Aorta (tissue), 5 donors: ENCODE data around the gene MTA3. TPM values are rescaled to one million over a fixed set of nuclear protein-coding genes. Genes with fewer than 3 reads are reported as not detected.
"Not testable (repeated sequence)": the region's sequence is repeated elsewhere in the genome, so short reads cannot be mapped to it uniquely, and the experiment has no call there.

Source experiments
- ATAC-seq: fragments of 200-7000 bp; cut with Tn5 transposase; one replicate; pipeline ENCODE4 v1.9.1; 2022; ENCODE audit warnings: moderate library complexity; ENCODE audit not compliant: low FRiP score
- DNase-seq, 2 donors: peaks; one replicate each; pipeline ENCODE4 v3.0.0-alpha.2; 2020
- H3K27ac ChIP-seq, 2 donors: one replicate each; pipeline ENCODE4 v1.5.1; 2013; ENCODE audit warnings: low read length in 2 of 2, mild to moderate bottlenecking in 2 of 2, moderate library complexity in 2 of 2, control low read depth in 1 of 2, inconsistent platforms in 1 of 2, low read depth in 1 of 2
- H3K27me3 ChIP-seq, 2 donors: one replicate each; pipeline ENCODE4 v1.6.1; 2013; ENCODE audit warnings: control low read depth in 1 of 2, low read length in 1 of 2, mild to moderate bottlenecking in 1 of 2, moderate library complexity in 1 of 2; ENCODE audit not compliant: insufficient read depth in 2 of 2, control insufficient read depth in 1 of 2
- H3K36me3 ChIP-seq, 2 donors: one replicate each; pipeline ENCODE4 v1.6.1; 2013; ENCODE audit warnings: control low read depth in 1 of 2, low read length in 1 of 2, mild to moderate bottlenecking in 1 of 2; ENCODE audit not compliant: insufficient read depth in 2 of 2, control insufficient read depth in 1 of 2
- H3K4me1 ChIP-seq, 2 donors: one replicate each; pipeline ENCODE4 v1.6.1; 2013; ENCODE audit warnings: low read length in 2 of 2, control low read depth in 1 of 2, mild to moderate bottlenecking in 1 of 2, moderate library complexity in 1 of 2; ENCODE audit not compliant: insufficient read depth in 2 of 2, control insufficient read depth in 1 of 2
- H3K4me3 ChIP-seq, 2 donors: one replicate each; pipeline ENCODE4 v1.5.1; 2013; ENCODE audit warnings: low read length in 2 of 2, control low read depth in 1 of 2, mild to moderate bottlenecking in 1 of 2
- H3K9me3 ChIP-seq: one replicate; pipeline ENCODE4 v1.6.1; 2013; ENCODE audit warnings: mild to moderate bottlenecking, low read length; ENCODE audit not compliant: control insufficient read depth
- WGBS, 2 donors: extraction: QIAGEN DNeasy Blood & Tissue Kit; methylation state at CpG; one replicate each; pipeline ENCODE4 v1.1.7; 2013; 5-methylcytosine and 5-hydroxymethylcytosine counted together
- intact Hi-C, 2 donors: fragments of 100-400 bp; cut with DNase I; formaldehyde crosslinking; loops; one replicate each; pipeline versions ENCODE4 v1.14.2 to v1.15.0; 2022
- polyA plus RNA-seq, 2 donors: library from polyadenylated mRNA; stranded (reverse); fragments of 200-250 nt; gene quantifications; one replicate each; pipeline ENCODE4 v1.2.3, GENCODE V29; 2013
- total RNA-seq, 2 donors: library from RNA; stranded (reverse); fragmentation: NEBNext Ultra II Directional; extraction: Animal tissue kit (Norgen Biotek cat#: 25700); gene quantifications; one replicate each; pipeline ENCODE4 v1.2.1, GENCODE V29; 2021
- donor health status: healthy with polysubstance abuse.
- donor health status: Bipolar disorder and iron deficiency.
- donor health status: DM: no; HTN: no; CAD: no.
- donor health status: DM: no; HTN: no; CAD: no.
- donor health status: DM: yes; HTN: yes; CAD: no.

The MTA3 gene
- total and polyA plus RNA-seq, 4 donors = 17.3 to 50.7 (median 36.2) TPM

DNA sequence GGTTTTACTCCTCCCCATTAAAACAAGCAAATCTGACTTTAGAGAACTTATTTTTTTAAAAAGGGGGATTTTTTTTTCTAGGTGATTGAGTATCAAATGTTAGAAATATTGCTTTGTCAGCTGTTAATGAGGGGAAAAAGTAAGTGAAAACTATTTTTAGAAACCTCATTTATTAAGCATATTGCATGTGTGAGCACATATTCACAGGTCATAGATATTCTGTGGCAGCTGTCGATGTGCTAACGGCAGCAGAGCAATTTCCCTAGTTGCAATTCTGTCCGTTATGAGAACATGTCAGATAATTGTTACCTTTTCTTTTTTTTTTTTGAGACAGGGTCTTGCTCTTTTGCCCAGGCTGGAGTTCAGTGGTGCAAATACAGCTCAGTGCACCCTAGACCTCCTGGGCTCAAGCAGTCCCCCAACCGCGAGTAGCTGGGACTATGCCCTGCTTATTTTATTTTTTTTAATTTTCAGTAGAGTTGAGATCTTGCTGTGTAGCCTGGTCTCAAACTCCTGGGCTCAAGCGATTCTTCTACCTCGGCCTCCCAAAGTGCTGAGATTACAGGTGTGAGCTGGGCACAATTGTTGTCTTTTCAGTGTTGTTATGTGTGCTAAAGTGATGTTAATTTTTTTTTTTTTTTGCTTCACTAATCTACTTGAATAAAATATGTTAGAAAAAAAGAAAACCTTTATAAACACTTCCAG lies 69.8 kb downstream of the MTA3 start:
- Histone ChIP-seq H3K27me3 (no peaks in the 10 kb centered on the region), H3K27ac (no peak overlapping the region), H3K9me3 (no peaks in the 10 kb centered on the region), H3K4me3 (no peak overlapping the region), H3K36me3 (no peaks in the 10 kb centered on the region), H3K4me1 (peaks cover 0 to 3% of the 10 kb centered on the region in 2 donors)
- ATAC-seq = no peak
- no peak for DNase-seq
- WGBS, 2 donors = 85 to 90% methylated on average over 7 of the region's 7 CpGs
- intact Hi-C loops = no loop called here

- H3K9me3 ChIP-seq = no peaks in the 10 kb centered on the region
- no peak overlapping the region for H3K4me3 ChIP-seq
- H3K27ac ChIP-seq = no peak overlapping the region
- no peak for ATAC-seq
- no peak for DNase-seq
- H3K27me3 ChIP-seq = no peaks in the 10 kb centered on the region
- intact Hi-C loops = no loop called here
- H3K4me1 ChIP-seq = peaks cover 0 to 3% of the 10 kb centered on the region in 2 donors
- 28 to 29% methylated on average over 5 of the region's 5 CpGs for WGBS, 2 donors
- H3K36me3 ChIP-seq = no peaks in the 10 kb centered on the region
Measured at GRCh38 chr2:42639340-42640077, 71.1 kb downstream of the MTA3 start.

DNA sequence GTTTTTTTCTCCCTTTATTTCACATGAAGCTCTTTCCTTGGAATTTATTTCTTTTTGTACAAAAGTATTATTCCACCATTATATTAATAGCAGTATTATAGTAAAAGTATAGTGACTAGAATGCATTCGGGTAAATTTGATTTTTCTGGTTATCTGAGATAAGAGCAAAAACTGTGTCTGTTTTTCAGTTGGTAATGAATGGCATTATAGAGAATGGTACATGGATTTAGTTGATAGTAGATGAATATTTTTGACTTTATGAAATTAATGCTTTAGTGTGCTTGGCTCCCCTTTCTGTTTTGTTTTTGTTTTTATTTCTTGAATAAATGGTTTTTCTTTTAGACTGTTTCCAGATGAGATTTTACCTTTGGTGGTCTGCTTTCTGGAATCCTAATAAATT lies 71.8 kb downstream of the MTA3 start:
- ATAC-seq (no peak), DNase-seq (no peak)
- Histone ChIP-seq H3K27me3 (no peaks in the 10 kb centered on the region), H3K27ac (no peak overlapping the region), H3K9me3 (no peaks in the 10 kb centered on the region), H3K36me3 (no peaks in the 10 kb centered on the region), H3K4me3 (no peak overlapping the region), H3K4me1 (peaks cover 0 to 3% of the 10 kb centered on the region in 2 donors)
- intact Hi-C loops = no loop called here
- WGBS, 2 donors = 85 to 86% methylated on average over 1 of the region's 1 CpG

DNA sequence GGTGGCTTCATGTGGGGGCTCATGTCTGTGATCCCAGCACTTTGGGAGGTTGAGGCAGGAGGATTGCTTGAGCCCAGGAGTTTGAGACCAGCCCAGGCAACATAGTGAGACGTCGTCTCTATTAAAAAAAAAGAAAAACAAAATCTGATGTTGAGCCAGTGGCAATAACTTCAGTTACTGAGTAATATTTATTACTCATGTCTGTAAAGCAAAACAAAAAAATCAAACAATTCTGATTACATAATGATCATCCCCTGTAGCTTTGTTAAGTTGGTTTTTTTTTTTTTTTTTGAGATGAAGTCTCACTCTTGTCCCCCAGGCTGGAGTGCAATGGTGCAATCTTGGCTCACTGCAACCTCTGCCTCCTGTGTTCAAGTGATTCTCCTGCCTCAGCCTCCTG lies 73.9 kb downstream of the MTA3 start:
- H3K4me3 ChIP-seq, H3K27me3 ChIP-seq, H3K27ac ChIP-seq, intact Hi-C loops, ATAC-seq, H3K36me3 ChIP-seq, H3K4me1 ChIP-seq, DNase-seq, H3K9me3 ChIP-seq: not testable (repeated sequence)
- WGBS, 2 donors = 53 to 63% methylated on average over 2 of the region's 2 CpGs

- no peak overlapping the region for H3K27ac ChIP-seq
- no peaks in the 10 kb centered on the region for H3K36me3 ChIP-seq
- 97 to 98% methylated on average over 2 of the region's 2 CpGs for WGBS, 2 donors
- intact Hi-C loops = no loop called here
- H3K4me3 ChIP-seq = no peak overlapping the region
- DNase-seq (no peak), ATAC-seq (no peak)
- no peaks in the 10 kb centered on the region for H3K4me1 ChIP-seq
- H3K9me3 ChIP-seq = no peaks in the 10 kb centered on the region
- no peaks in the 10 kb centered on the region for H3K27me3 ChIP-seq
Measured at GRCh38 chr2:42645551-42645950, 77.1 kb downstream of the MTA3 start.

- H3K36me3 ChIP-seq = no peaks in the 10 kb centered on the region
- intact Hi-C loops = no loop called here
- no peaks in the 10 kb centered on the region for H3K4me1 ChIP-seq
- H3K27me3 ChIP-seq = no peaks in the 10 kb centered on the region
- no peaks in the 10 kb centered on the region for H3K9me3 ChIP-seq
- H3K27ac ChIP-seq = no peak overlapping the region
- 95 to 97% methylated on average over 8 of the region's 8 CpGs for WGBS, 2 donors
- no peak overlapping the region for H3K4me3 ChIP-seq
- DNase-seq (no peak), ATAC-seq (no peak)
Measured at GRCh38 chr2:42648796-42649195, 80.4 kb downstream of the MTA3 start.

GRCh38 chr2:42651057-42651456 lies 82.6 kb downstream of the MTA3 start:
- H3K27ac ChIP-seq = no peak overlapping the region
- no peaks in the 10 kb centered on the region for H3K36me3 ChIP-seq
- intact Hi-C loops = no loop called here
- no peak overlapping the region for H3K4me3 ChIP-seq
- ATAC-seq = no peak
- DNase-seq = no peak
- H3K4me1 ChIP-seq = no peaks in the 10 kb centered on the region
- no peaks in the 10 kb centered on the region for H3K27me3 ChIP-seq
- H3K9me3 ChIP-seq = no peaks in the 10 kb centered on the region
- 77 to 97% methylated on average over 1 of the region's 1 CpG for WGBS, 2 donors

GRCh38 chr2:42652086-42652485 lies 83.7 kb downstream of the MTA3 start:
- Histone ChIP-seq H3K36me3 (peaks cover 0 to 2% of the 10 kb centered on the region in 2 donors), H3K27ac (no peak overlapping the region), H3K9me3 (no peaks in the 10 kb centered on the region), H3K27me3 (no peaks in the 10 kb centered on the region), H3K4me1 (no peaks in the 10 kb centered on the region), H3K4me3 (no peak overlapping the region)
- 93 to 94% methylated on average over 6 of the region's 6 CpGs for WGBS, 2 donors
- DNase-seq = no peak
- no peak for ATAC-seq
- intact Hi-C loops = no loop called here

DNA sequence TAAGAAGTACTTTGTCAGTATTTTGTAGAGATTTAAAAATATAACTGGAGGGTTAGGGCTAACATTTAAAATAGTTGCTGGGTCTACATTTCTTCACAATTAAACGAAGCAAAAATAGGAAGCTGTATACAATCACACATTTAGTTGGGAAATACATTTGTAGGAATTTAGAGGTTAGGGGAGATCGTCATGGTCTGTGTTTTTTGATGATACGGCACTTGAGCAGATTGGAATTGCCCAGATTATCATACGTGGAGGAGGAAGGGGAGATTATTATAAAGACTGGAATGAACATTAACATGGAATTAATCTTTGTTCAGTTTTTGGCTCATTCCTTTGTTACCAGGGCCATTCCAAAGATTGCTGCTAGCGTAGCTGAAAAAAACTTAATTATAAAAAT lies 84.6 kb downstream of the MTA3 start:
- no peak for DNase-seq
- intact Hi-C loops = no loop called here
- Histone ChIP-seq H3K27ac (no peak overlapping the region), H3K4me1 (no peaks in the 10 kb centered on the region), H3K27me3 (no peaks in the 10 kb centered on the region), H3K4me3 (no peak overlapping the region), H3K36me3 (peaks cover 0 to 2% of the 10 kb centered on the region in 2 donors), H3K9me3 (no peaks in the 10 kb centered on the region)
- 65 to 72% methylated on average over 5 of the region's 5 CpGs for WGBS, 2 donors
- no peak for ATAC-seq
